GM12878 (cell line): ENCODE results near the gene FKRP. TPM values are rescaled to one million over a fixed set of nuclear protein-coding genes. Genes with fewer than 3 reads are reported as not detected.

ENCODE experiments used
- ATAC-seq: fragments of 200-7000 bp; cut with Tn5 transposase; 3 replicates; pipeline ENCODE4 v1.9.1; 2020; ENCODE audit warnings: mild to moderate bottlenecking, moderate library complexity
- BruUV-seq: library from RNA; stranded (reverse); fragments of 400-500 nt; replicated peaks from 2 replicates; lab custom pipeline; 2021; lab: Mats Ljungman, UMichigan
- CTCF ChIA-PET: fragments of 300-600 bp; sonication (Branson Sonifier 250); formaldehyde crosslinking; extraction: SDS; loops from one replicate; lab custom pipeline; 2021; ENCODE audit warnings: inconsistent platforms; lab: Yijun Ruan, JAX
- POLR2A ChIA-PET: fragments of 350-600 bp; formaldehyde crosslinking; extraction: SDS; loops from one replicate; lab custom pipeline; 2021; ENCODE audit warnings: inconsistent platforms; lab: Charles Lee
- RAD21 ChIA-PET: fragments of 300-600 bp; sonication (Branson Sonifier 250); formaldehyde crosslinking; loops from one replicate; lab custom pipeline; 2023; ENCODE audit warnings: antibody characterized with exemption; ENCODE audit not compliant: unreplicated experiment; lab: Charles Lee
- SMC1A ChIA-PET: fragments of 300-600 bp; sonication (Branson Sonifier 250); formaldehyde crosslinking; loops from one replicate; lab custom pipeline; 2023; ENCODE audit not compliant: unreplicated experiment, uncharacterized antibody; lab: Charles Lee
- DNase-seq: peaks from one replicate; pipeline ENCODE4 v3.0.0-alpha.2; 2011; ENCODE audit warnings: low read depth, low spot score
- FAIRE-seq: peaks from 3 replicates; lab custom pipeline; 2011; peaks lifted over from hg19 to GRCh38; lab: Jason Lieb, UNC
- H2AFZ ChIP-seq: 2 replicates; pipeline ENCODE4 v1.6.0; 2011; ENCODE audit warnings: low read depth, low read length, control low read depth; ENCODE audit not compliant: control insufficient read depth
- H3K27ac ChIP-seq: 2 replicates; pipeline ENCODE4 v1.5.1; 2011; ENCODE audit warnings: control low read depth; ENCODE audit not compliant: control insufficient read depth, insufficient read depth
- H3K27me3 ChIP-seq, 2 experiments: replicated peaks in 1 of 2; 2 replicates each; pipeline versions ENCODE4 v1.6.0 to v1.6.1; 2011; ENCODE audit warnings: low read length in 1 of 2; ENCODE audit not compliant: control insufficient read depth in 2 of 2, insufficient read depth in 2 of 2
- H3K36me3 ChIP-seq, 2 experiments: 2 replicates each; pipeline ENCODE4 v1.5.1; 2011; ENCODE audit warnings: low read length in 1 of 2; ENCODE audit not compliant: control insufficient read depth in 2 of 2, insufficient read depth in 2 of 2
- H3K4me1 ChIP-seq: 2 replicates; pipeline ENCODE4 v1.6.1; 2011; ENCODE audit warnings: mild to moderate bottlenecking, low read length, moderate library complexity, mixed read lengths; ENCODE audit not compliant: control insufficient read depth, insufficient read depth
- H3K4me2 ChIP-seq: 2 replicates; pipeline ENCODE4 v1.6.0; 2011; ENCODE audit warnings: control low read depth; ENCODE audit not compliant: control insufficient read depth, insufficient read depth
- H3K4me3 ChIP-seq: fragments of 200-600 bp; sonication (generic); 2 replicates; pipeline ENCODE4 v1.5.1; 2016
- H3K79me2 ChIP-seq: 2 replicates; pipeline ENCODE4 v1.6.0; 2011; ENCODE audit warnings: low read length; ENCODE audit not compliant: control insufficient read depth, insufficient read depth
- H3K9ac ChIP-seq: 2 replicates; pipeline ENCODE4 v1.8.0; 2011; ENCODE audit warnings: low read length, control low read depth, mixed read lengths; ENCODE audit not compliant: control insufficient read depth, insufficient read depth
- H3K9me3 ChIP-seq: replicated peaks from 3 replicates; pipeline ENCODE4 v1.5.1; 2011; ENCODE audit warnings: mild to moderate bottlenecking, low read length; ENCODE audit not compliant: control insufficient read depth, insufficient read depth
- H4K20me1 ChIP-seq: 2 replicates; pipeline ENCODE4 v1.6.0; 2011; ENCODE audit not compliant: control insufficient read depth, insufficient read depth
- BHLHE40 ChIP-seq, 2 experiments: fragments of 450-650 bp in 1 of 2; IDR thresholded peaks; 2 replicates each; pipeline ENCODE4 v1.6.1; 2011 to 2017; ENCODE audit warnings: low read depth in 2 of 2, borderline replicate concordance in 1 of 2, improper control_type of control experiment in 1 of 2, low read length in 1 of 2, mild to moderate bottlenecking in 1 of 2
- CEBPZ ChIP-seq: fragments of 150-350 bp; IDR thresholded peaks from 2 replicates; pipeline ENCODE4 v1.6.1; 2016; ENCODE audit warnings: low read depth, low read length
- HCFC1 ChIP-seq: fragments of 150-350 bp; IDR thresholded peaks from 2 replicates; pipeline ENCODE4 v1.6.1; 2014; ENCODE audit warnings: low read length
- SIN3A ChIP-seq: IDR thresholded peaks from 2 replicates; pipeline ENCODE4 v1.6.1; 2012; ENCODE audit warnings: low read depth, low read length, improper control_type of control experiment
- ZNF217 ChIP-seq: fragments of 450-650 bp; IDR thresholded peaks from 2 replicates; pipeline ENCODE4 v1.6.1; 2017; ENCODE audit warnings: antibody characterized with exemption, mild to moderate bottlenecking
- WGBS: methylation state at CpG from one replicate; pipeline ENCODE4 v1.1.6; 2016; ENCODE audit warnings: low lambda C conversion rate; ENCODE audit not compliant: insufficient replicate concordance, insufficient coverage; ENCODE audit errors: missing lambda C conversion rate; 5-methylcytosine and 5-hydroxymethylcytosine counted together
- in situ Hi-C: fragments of 300-500 bp; cut with MboI; formaldehyde crosslinking; loops from 9 replicates; pipeline ENCODE4 v1.14.3; 2018; ENCODE audit warnings: mixed read lengths
- intact Hi-C: fragments of 100-400 bp; cut with micrococcal nuclease; formaldehyde crosslinking; loops from one replicate; pipeline ENCODE4 v1.14.2; 2022; ENCODE audit not compliant: unreplicated experiment
- polyA plus RNA-seq, 11 experiments: library from polyadenylated mRNA; depleted of rRNA in 4 of 11; unstranded in 6 of 11; stranded (reverse) in 5 of 11; fragments of >200 nt; fragmentation: Nextera tagmentation in 4 of 11; fragmentation: Illumina TruSeq in 1 of 11; extraction: Ambion mirVana in 4 of 11; extraction: Trizol in 1 of 11; gene quantifications; 1 replicate in 1 of 11; 2 replicates in 10 of 11; pipeline versions ENCODE4 v1.2.1 to v1.2.3, GENCODE V29; 2011 to 2016; ENCODE audit warnings: inconsistent platforms in 2 of 11, missing spikeins in 2 of 11, low read depth in 1 of 11
- total RNA-seq, 4 experiments: library from RNA; depleted of rRNA in 3 of 4; stranded (reverse); fragments of >200 nt in 3 of 4; fragmentation: Illumina TruSeq in 1 of 4; extraction: Trizol in 1 of 4; gene quantifications; 2 replicates each; pipeline versions ENCODE4 v1.2.1 to v1.2.3, GENCODE V29; 2013 to 2021

FKRP gene
- total and polyA plus RNA-seq, 10 of the 15 experiments (the other 5 are each of a cell fraction or from before 2014, with no cell fraction given) = 1.3 to 14.1 (median 7.8) TPM

- POLR2A ChIA-PET = interaction anchor here (0.5 to 1.1 kb wide), 3 partner anchors 43 to 169 kb away, joined by 3 to 4 read pairs (median 3); partner anchors contain the start of gene SLC1A5
- no peak for ATAC-seq
- in situ Hi-C loops (no loop called here), intact Hi-C loops (no loop called here)
- H3K9ac ChIP-seq = peak overlapping the region; percentile 91
- H3K4me3 ChIP-seq = peak overlapping the region; percentile 100
- no TSS peak for BruUV-seq
- H3K27ac ChIP-seq = peak overlapping the region; percentile 83
- 28% methylated on average over 8 of the region's 8 CpGs for WGBS
- CTCF ChIA-PET = interaction anchor here (0.9 to 4.5 kb wide), 9 partner anchors 9 to 210 kb away, joined by 3 to 24 read pairs (median 6); partner anchors contain the start of gene DACT3
- DNase-seq = no peak
- H2AFZ ChIP-seq = no peak overlapping the region
- H3K9me3 ChIP-seq = no peaks in the 10 kb centered on the region
- H3K36me3 ChIP-seq = peaks cover 3 to 6% of the 10 kb centered on the region in 2 experiments; a peak in 3 of 4 replicates
- peaks cover 66% of the 10 kb centered on the region for H3K79me2 ChIP-seq
- peaks cover 8% of the 10 kb centered on the region for H4K20me1 ChIP-seq
- SMC1A ChIA-PET = interaction anchor here (1.1 to 1.5 kb wide), 3 partner anchors 9 to 142 kb away, joined by 3 read pairs; no protein-coding TSS in a partner anchor
- peaks cover 21% of the 10 kb centered on the region for H3K4me1 ChIP-seq
- FAIRE-seq = peak; percentile 38
- H3K27me3 ChIP-seq = no peaks in the 10 kb centered on the region
- no peak for TF ChIP-seq ZNF217
- TF ChIP-seq SIN3A = no peak
- TF ChIP-seq BHLHE40 (IDR thresholded peaks at IDR 0.05; ENCODE audit: borderline replicate concordance in 1 of 2, low read depth in 2 of 2, low read length in 1 of 2) = peak in 1 of 2 experiments; percentile 44; a peak in 1 of 4 replicates
- TF ChIP-seq HCFC1 = no peak
- TF ChIP-seq CEBPZ = no peak
- RAD21 ChIA-PET = interaction anchor here (1.2 to 1.9 kb wide), 4 partner anchors 27 to 144 kb away, joined by 4 to 9 read pairs (median 6); partner anchors contain the start of genes CALM3 and DACT3
- peak overlapping the region; percentile 38 for H3K4me2 ChIP-seq
Observed at GRCh38 chr19:46745030-46745429, 827 bp upstream of the FKRP start.
